Hepatocyte (in vitro differentiated cells): ENCODE results near the gene L3MBTL1. TPM values are rescaled to one million over a fixed set of nuclear protein-coding genes. Genes with fewer than 3 reads are reported as not detected.

Experiments used
- DNase-seq: peaks from one replicate; pipeline ENCODE4 v3.0.0-alpha.2; 2016; ENCODE audit warnings: low spot score
- H2AFZ ChIP-seq: fragments of 200-600 bp; sonication (generic); 2 replicates; pipeline ENCODE4 v1.6.0; 2016; ENCODE audit warnings: antibody characterized with exemption, mild to moderate bottlenecking
- H3K27ac ChIP-seq: fragments of 200-600 bp; sonication (generic); 2 replicates; pipeline ENCODE4 v1.5.1; 2016; ENCODE audit warnings: mild to moderate bottlenecking
- H3K27me3 ChIP-seq: fragments of 200-600 bp; sonication (generic); 2 replicates; pipeline ENCODE4 v1.6.1; 2016
- H3K36me3 ChIP-seq: fragments of 200-600 bp; sonication (generic); replicated peaks from 2 replicates; pipeline ENCODE4 v1.5.1; 2016; ENCODE audit warnings: low read depth; ENCODE audit not compliant: insufficient read depth
- H3K4me1 ChIP-seq: fragments of 200-600 bp; sonication (generic); 2 replicates; pipeline ENCODE4 v1.5.1; 2016; ENCODE audit warnings: mild to moderate bottlenecking, moderate library complexity; ENCODE audit not compliant: insufficient read depth
- H3K4me2 ChIP-seq: fragments of 200-600 bp; sonication (generic); 2 replicates; pipeline ENCODE4 v1.6.0; 2016
- H3K4me3 ChIP-seq: fragments of 200-600 bp; sonication (generic); 2 replicates; pipeline ENCODE4 v1.5.1; 2016; ENCODE audit warnings: mild to moderate bottlenecking
- H3K79me2 ChIP-seq: fragments of 200-600 bp; sonication (generic); 2 replicates; pipeline ENCODE4 v1.6.0; 2017; ENCODE audit warnings: mild to moderate bottlenecking
- H3K9me2 ChIP-seq: fragments of 200-600 bp; sonication (generic); replicated peaks from 2 replicates; pipeline ENCODE4 v1.6.0; 2017; ENCODE audit warnings: mild to moderate bottlenecking; ENCODE audit not compliant: insufficient read depth
- H3K9me3 ChIP-seq: fragments of 200-600 bp; sonication (generic); 2 replicates; pipeline ENCODE4 v1.5.1; 2016; ENCODE audit warnings: low read depth, mild to moderate bottlenecking
- H4K20me1 ChIP-seq: fragments of 200-600 bp; sonication (generic); 2 replicates; pipeline ENCODE4 v1.6.0; 2016; ENCODE audit warnings: mild to moderate bottlenecking; ENCODE audit not compliant: insufficient read depth, poor library complexity, severe bottlenecking
- EZH2 ChIP-seq: fragments of 200-600 bp; sonication (generic); IDR thresholded peaks from 2 replicates; pipeline ENCODE4 v1.6.1; 2016; ENCODE audit warnings: antibody characterized with exemption, mild to moderate bottlenecking, borderline replicate concordance
- EZH2phosphoT487 ChIP-seq: fragments of 200-600 bp; sonication (generic); IDR thresholded peaks from one replicate; pipeline ENCODE4 v1.6.1; 2018; ENCODE audit warnings: antibody characterized with exemption, mild to moderate bottlenecking, low read depth, moderate library complexity; ENCODE audit not compliant: unreplicated experiment, severe bottlenecking
- WGBS: methylation state at CpG from one replicate; pipeline ENCODE4 v1.1.6; 2016; ENCODE audit warnings: low lambda C conversion rate; ENCODE audit errors: missing lambda C conversion rate; 5-methylcytosine and 5-hydroxymethylcytosine counted together
- polyA plus RNA-seq: library from polyadenylated mRNA; unstranded; fragments of >200 nt; fragmentation: Nextera tagmentation; extraction: Ambion mirVana; gene quantifications from 2 replicates; pipeline ENCODE4 v1.2.1, GENCODE V29; 2016
- total RNA-seq: library from RNA; depleted of rRNA; stranded (reverse); fragments of >200 nt; gene quantifications from 2 replicates; pipeline ENCODE4 v1.2.3, GENCODE V29; 2014
- TF ChIP-seq, protein P1 (sequence below): fragments of 200-600 bp; sonication (generic); IDR thresholded peaks from 2 replicates; pipeline ENCODE4 v1.5.1; 2016; ENCODE audit warnings: antibody characterized with exemption, mild to moderate bottlenecking; ENCODE audit not compliant: poor library complexity

L3MBTL1 gene
- total and polyA plus RNA-seq, 2 experiments from 2014 or later = 7.5 to 7.9 TPM

GRCh38 chr20:43564993-43565757 is 57.7 kb downstream of the L3MBTL1 start:
- Histone ChIP-seq H3K9me3 (no peaks in the 10 kb centered on the region), H3K27ac (no peak overlapping the region), H3K4me2 (no peak overlapping the region), H3K4me1 (peaks cover under 1% of the 10 kb centered on the region), H3K4me3 (no peak overlapping the region), H3K27me3 (no peaks in the 10 kb centered on the region), H3K79me2 (peaks cover 14% of the 10 kb centered on the region), H3K36me3 (no peaks in the 10 kb centered on the region), H4K20me1 (no peaks in the 10 kb centered on the region), H2AFZ (no peak overlapping the region), H3K9me2 (no peaks in the 10 kb centered on the region)
- TF ChIP-seq EZH2 (no peak), EZH2phosphoT487 (no peak)
- TF ChIP-seq, protein P1, sequence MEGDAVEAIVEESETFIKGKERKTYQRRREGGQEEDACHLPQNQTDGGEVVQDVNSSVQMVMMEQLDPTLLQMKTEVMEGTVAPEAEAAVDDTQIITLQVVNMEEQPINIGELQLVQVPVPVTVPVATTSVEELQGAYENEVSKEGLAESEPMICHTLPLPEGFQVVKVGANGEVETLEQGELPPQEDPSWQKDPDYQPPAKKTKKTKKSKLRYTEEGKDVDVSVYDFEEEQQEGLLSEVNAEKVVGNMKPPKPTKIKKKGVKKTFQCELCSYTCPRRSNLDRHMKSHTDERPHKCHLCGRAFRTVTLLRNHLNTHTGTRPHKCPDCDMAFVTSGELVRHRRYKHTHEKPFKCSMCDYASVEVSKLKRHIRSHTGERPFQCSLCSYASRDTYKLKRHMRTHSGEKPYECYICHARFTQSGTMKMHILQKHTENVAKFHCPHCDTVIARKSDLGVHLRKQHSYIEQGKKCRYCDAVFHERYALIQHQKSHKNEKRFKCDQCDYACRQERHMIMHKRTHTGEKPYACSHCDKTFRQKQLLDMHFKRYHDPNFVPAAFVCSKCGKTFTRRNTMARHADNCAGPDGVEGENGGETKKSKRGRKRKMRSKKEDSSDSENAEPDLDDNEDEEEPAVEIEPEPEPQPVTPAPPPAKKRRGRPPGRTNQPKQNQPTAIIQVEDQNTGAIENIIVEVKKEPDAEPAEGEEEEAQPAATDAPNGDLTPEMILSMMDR = no peak
- DNase-seq = no peak
- 85% methylated on average over 18 of the region's 18 CpGs for WGBS

GRCh38 chr20:43565758-43566104 is 58.2 kb downstream of the L3MBTL1 start:
- DNase-seq = no peak
- no peak overlapping the region for H3K4me3 ChIP-seq
- H4K20me1 ChIP-seq = no peaks in the 10 kb centered on the region
- H3K4me1 ChIP-seq = no peaks in the 10 kb centered on the region
- H2AFZ ChIP-seq = no peak overlapping the region
- H3K4me2 ChIP-seq = no peak overlapping the region
- TF ChIP-seq EZH2 (no peak), EZH2phosphoT487 (no peak)
- TF ChIP-seq, protein P1 = no peak
- H3K79me2 ChIP-seq = peaks cover 9% of the 10 kb centered on the region
- WGBS = 91% methylated on average over 4 of the region's 4 CpGs
- H3K36me3 ChIP-seq = no peaks in the 10 kb centered on the region
- no peaks in the 10 kb centered on the region for H3K27me3 ChIP-seq
- no peaks in the 10 kb centered on the region for H3K9me3 ChIP-seq
- H3K27ac ChIP-seq = no peak overlapping the region
- H3K9me2 ChIP-seq = no peaks in the 10 kb centered on the region

DNA sequence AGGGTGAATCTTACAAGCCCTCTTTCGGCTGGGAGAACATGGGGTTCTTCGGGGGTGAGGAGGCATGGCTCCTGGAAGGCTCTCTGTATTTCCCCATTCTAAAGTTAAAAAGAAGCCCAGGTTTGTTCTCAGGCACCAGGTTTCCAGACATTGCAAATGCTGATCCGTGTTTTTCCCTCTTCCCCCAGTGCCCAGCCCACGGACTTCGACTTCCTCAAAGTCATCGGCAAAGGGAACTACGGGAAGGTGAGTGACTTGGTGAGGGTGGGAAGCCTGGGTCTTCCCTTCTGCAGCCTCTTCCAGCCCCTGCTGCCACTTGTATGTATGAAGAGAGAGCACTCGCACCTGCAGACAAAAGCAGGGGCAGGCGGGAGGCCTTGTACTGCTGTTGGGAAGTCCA is 60.0 kb downstream of the L3MBTL1 start:
- WGBS = 91% methylated on average over 9 of the region's 9 CpGs
- no peaks in the 10 kb centered on the region for H3K9me2 ChIP-seq
- no peak overlapping the region for H2AFZ ChIP-seq
- no peaks in the 10 kb centered on the region for H3K4me1 ChIP-seq
- no peak overlapping the region for H3K4me3 ChIP-seq
- no peak for DNase-seq
- no peaks in the 10 kb centered on the region for H3K27me3 ChIP-seq
- H3K4me2 ChIP-seq = no peak overlapping the region
- H3K9me3 ChIP-seq = no peaks in the 10 kb centered on the region
- H3K36me3 ChIP-seq = no peaks in the 10 kb centered on the region
- no peaks in the 10 kb centered on the region for H3K79me2 ChIP-seq
- TF ChIP-seq EZH2 = no peak
- no peak for TF ChIP-seq EZH2phosphoT487
- TF ChIP-seq, protein P1 = no peak
- no peak overlapping the region for H3K27ac ChIP-seq
- no peaks in the 10 kb centered on the region for H4K20me1 ChIP-seq
